ENCODE data around the gene CPXM2.

DNA sequence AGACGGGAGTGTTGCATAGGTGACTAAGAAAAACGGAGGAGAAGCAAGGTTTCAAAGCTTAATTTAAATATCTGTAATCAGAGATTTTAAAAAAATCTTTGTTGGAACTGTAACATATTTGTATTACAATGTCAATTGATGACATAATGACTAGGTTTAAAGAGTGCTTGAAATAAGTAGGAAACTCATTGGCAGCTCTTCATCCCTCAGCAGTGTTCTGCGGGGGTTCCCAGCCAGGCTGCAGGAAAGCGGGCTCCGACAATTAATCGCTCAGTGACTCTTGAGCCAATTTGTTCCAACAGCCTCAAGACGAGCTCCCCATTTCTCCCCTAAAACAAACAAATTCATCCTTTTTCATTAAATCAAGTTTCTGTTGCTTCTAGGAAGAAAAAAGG, 22.6 kb downstream of the CPXM2 start:
- TF ChIP-seq CEBPB (IDR thresholded peaks at IDR 0.05), result no peak
- no peak for TF ChIP-seq FOXM1 (IDR thresholded peaks at IDR 0.05; ENCODE audit: borderline replicate concordance, low read depth)
- TF ChIP-seq EGR1 (IDR thresholded peaks at IDR 0.05), result no peak

Data from Ishikawa (cell line).